Epithelial cell of proximal tubule (primary cell): Measurements from ENCODE around the gene SMARCA4. TPM values are rescaled to one million over a fixed set of nuclear protein-coding genes. Genes with fewer than 3 reads are reported as not detected.

Experiments
- DNase-seq: peaks from one replicate; pipeline ENCODE4 v3.0.0-alpha.2; 2011; ENCODE audit warnings: low read depth
- H3K4me3 ChIP-seq: 2 replicates; pipeline ENCODE4 v1.5.1; 2011; ENCODE audit warnings: low read depth, mild to moderate bottlenecking, low read length
- CTCF ChIP-seq: conservative IDR thresholded peaks from 2 replicates; pipeline ENCODE4 v1.5.1; 2012; ENCODE audit warnings: low read depth, mild to moderate bottlenecking, low read length
- total RNA-seq: library from RNA; depleted of rRNA; stranded (reverse); fragments of >200 nt; gene quantifications from 2 replicates; pipeline ENCODE4 v1.2.3, GENCODE V29; 2015

Gene SMARCA4
- total RNA-seq, 1 donor from 2014 or later, result 156 TPM

GRCh38 chr19:10922638-10923014 lies 38.2 kb upstream of the SMARCA4 start:
- no peak for DNase-seq

GRCh38 chr19:10923260-10924112 lies 37.3 kb upstream of the SMARCA4 start:
- TF ChIP-seq CTCF, result no peak
- no peak for DNase-seq
- H3K4me3 ChIP-seq, result no peak overlapping the region

More at GRCh38 chr19:10922638-10923014, 38.2 kb upstream of the SMARCA4 start:
- TF ChIP-seq CTCF, result no peak
- H3K4me3 ChIP-seq, result no peak overlapping the region

- H3K4me3 ChIP-seq, result no peak overlapping the region
- no peak for TF ChIP-seq CTCF
- DNase-seq, result no peak
Observed at GRCh38 chr19:10924597-10924996, 36.2 kb upstream of the SMARCA4 start.

GRCh38 chr19:10927730-10928562 lies 32.9 kb upstream of the SMARCA4 start:
- DNase-seq, result no peak
- no peak for TF ChIP-seq CTCF
- peak overlapping the region; percentile 92 for H3K4me3 ChIP-seq

GRCh38 chr19:10928563-10929401 lies 32.0 kb upstream of the SMARCA4 start, which contains the start of the genes TIMM29 and YIPF2:
TIMM29 (plus strand) TSS chr19:10928811; CDS start chr19:10928823, 12 bp downstream.
YIPF2 (minus strand) TSS chr19:10928639; CDS start chr19:10928410, 229 bp downstream.
- no peak for TF ChIP-seq CTCF
- DNase-seq, result peak; percentile 80
- H3K4me3 ChIP-seq, result peak within 1 kb of the TSS; percentile 92

GRCh38 chr19:10929402-10929794 lies 31.4 kb upstream of the SMARCA4 start:
- no peak for TF ChIP-seq CTCF
- H3K4me3 ChIP-seq, result peak overlapping the region; percentile 92
- DNase-seq, result no peak
